AG09309 (cell line): ENCODE results near the gene PLXNB2.
A peak's percentile ranks its signal among the peaks of the same experiment; 100 is the strongest.
"Not testable (repeated sequence)": the region's sequence is repeated elsewhere in the genome, so short reads cannot be mapped to it uniquely, and the experiment has no call there.

ENCODE experiments used
- DNase-seq: peaks from one replicate; pipeline ENCODE4 v3.0.0-alpha.2; 2010; ENCODE audit warnings: low read depth
- H3K4me3 ChIP-seq: 2 replicates; pipeline ENCODE4 v1.5.1; 2011; ENCODE audit warnings: mild to moderate bottlenecking, low read depth, low read length, moderate library complexity; ENCODE audit not compliant: control insufficient read depth
- CTCF ChIP-seq: IDR thresholded peaks from 2 replicates; pipeline ENCODE4 v1.5.1; 2011; ENCODE audit warnings: mild to moderate bottlenecking, low read depth, low read length, inconsistent platforms; ENCODE audit not compliant: insufficient read depth, control insufficient read depth; ENCODE audit errors: missing control alignments

The PLXNB2 gene

GRCh38 chr22:50337262-50338041, 30.0 kb upstream of the PLXNB2 start:
- no peak for TF ChIP-seq CTCF
- no peak for DNase-seq
- no peak overlapping the region for H3K4me3 ChIP-seq

- not testable (repeated sequence) for H3K4me3 ChIP-seq, DNase-seq
Measured at GRCh38 chr22:50334433-50334832, 27.0 kb upstream of the PLXNB2 start.

GRCh38 chr22:50329236-50329635, 21.8 kb upstream of the PLXNB2 start:
- H3K4me3 ChIP-seq = no peak overlapping the region
- DNase-seq = no peak
- TF ChIP-seq CTCF = no peak

GRCh38 chr22:50327711-50328019, 20.2 kb upstream of the PLXNB2 start:
- TF ChIP-seq CTCF = no peak
- peak overlapping the region; percentile 52 for H3K4me3 ChIP-seq
- DNase-seq = no peak

GRCh38 chr22:50326956-50327710, 19.7 kb upstream of the PLXNB2 start, which contains the start of gene DENND6B:
TSS of gene DENND6B (minus strand) at chr22:50327012. CDS start at chr22:50326988, 24 bp downstream.
- H3K4me3 ChIP-seq = peak within 1 kb of the TSS; percentile 62
- no peak for DNase-seq
- peak; percentile 22 for TF ChIP-seq CTCF

- TF ChIP-seq CTCF = no peak
- H3K4me3 ChIP-seq = peak overlapping the region; percentile 62
- DNase-seq = no peak
Measured at GRCh38 chr22:50326225-50326955, 18.9 kb upstream of the PLXNB2 start.

- DNase-seq = no peak
- peak overlapping the region; percentile 62 for H3K4me3 ChIP-seq
- no peak for TF ChIP-seq CTCF
Measured at GRCh38 chr22:50325444-50326224, 18.2 kb upstream of the PLXNB2 start.
